OCI-LY7 (cell line): ENCODE measurements around the gene PCNT.

Experiments
- CTCF ChIP-seq: fragments of 200-600 bp; sonication (generic); conservative IDR thresholded peaks from 2 replicates; pipeline ENCODE4 v1.5.1; 2014; ENCODE audit warnings: mild to moderate bottlenecking, antibody characterized with exemption, low read length, moderate library complexity, mixed read lengths
- EZH2phosphoT487 ChIP-seq: fragments of 200-600 bp; sonication (generic); IDR thresholded peaks from 2 replicates; pipeline ENCODE4 v1.6.1; 2018; ENCODE audit warnings: low read depth, borderline replicate concordance, mild to moderate bottlenecking, mixed run types, antibody characterized with exemption, low read length, moderate library complexity, mixed read lengths

- TF ChIP-seq CTCF (no peak), EZH2phosphoT487 (no peak)
Observed at GRCh38 chr21:46329796-46330195, 5.8 kb downstream of the PCNT start.
